ENCODE results near the gene STX2. TPM values are rescaled to one million over a fixed set of nuclear protein-coding genes. Genes with fewer than 3 reads are reported as not detected.
A peak's percentile ranks its signal among the peaks of the same experiment; 100 is the strongest.
"Not testable (repeated sequence)": the region's sequence is repeated elsewhere in the genome, so short reads cannot be mapped to it uniquely, and the experiment has no call there.

The STX2 gene
- total RNA-seq, 1 donor = 5.9 TPM

DNA sequence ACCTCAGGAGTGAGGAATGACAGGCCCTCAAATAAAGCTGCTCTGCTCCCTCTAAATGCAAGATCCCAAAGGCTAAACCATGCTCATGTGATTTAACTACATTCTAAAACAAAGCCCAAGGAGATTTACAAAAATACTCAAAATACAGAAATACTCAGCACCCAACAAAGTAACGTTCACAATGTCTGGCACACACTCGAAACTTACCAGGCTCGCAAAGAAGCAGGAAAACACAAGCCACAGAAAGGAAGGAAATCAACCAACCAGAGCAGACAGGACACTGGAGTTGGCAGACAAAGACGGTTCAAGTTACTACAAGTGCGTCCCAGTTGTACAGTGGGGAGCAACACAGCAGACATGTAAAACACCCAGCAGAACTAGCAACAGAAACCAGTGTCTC, 33.4 kb downstream of the STX2 start:
- DNase-seq (ENCODE audit: low read depth in 2 of 3, low spot score in 2 of 3) = no peak

- DNase-seq (ENCODE audit: low read depth in 2 of 3, low spot score in 2 of 3) = no peak
Observed at GRCh38 chr12:130804216-130804615, 34.8 kb downstream of the STX2 start.

- no peak for DNase-seq (ENCODE audit: low read depth in 2 of 3, low spot score in 2 of 3)
Observed at GRCh38 chr12:130803702-130804101, 35.3 kb downstream of the STX2 start.

DNA sequence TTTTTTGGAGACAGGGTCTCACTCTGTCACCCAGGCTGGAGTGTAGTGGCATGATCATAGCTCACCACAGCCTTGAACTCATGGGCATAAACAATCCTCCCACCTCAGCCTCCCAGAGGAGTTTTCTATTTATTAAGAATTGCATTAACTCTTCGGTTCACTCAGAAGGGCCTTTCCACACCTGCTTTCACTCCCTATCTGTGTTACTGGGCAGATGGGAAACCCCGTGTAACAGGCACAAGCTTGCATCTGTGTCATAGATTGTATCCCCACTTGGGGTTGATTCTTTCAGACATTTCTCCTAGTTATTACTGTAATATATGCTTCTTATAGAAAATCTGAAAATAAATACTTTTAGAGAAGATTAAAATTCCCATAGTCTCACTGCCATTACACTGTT, 38.7 kb downstream of the STX2 start:
- no peak for DNase-seq (ENCODE audit: low read depth in 2 of 3, low spot score in 2 of 3)

GRCh38 chr12:130799051-130799450, 40.0 kb downstream of the STX2 start:
- no peak for DNase-seq (ENCODE audit: low read depth in 2 of 3, low spot score in 2 of 3)

DNA sequence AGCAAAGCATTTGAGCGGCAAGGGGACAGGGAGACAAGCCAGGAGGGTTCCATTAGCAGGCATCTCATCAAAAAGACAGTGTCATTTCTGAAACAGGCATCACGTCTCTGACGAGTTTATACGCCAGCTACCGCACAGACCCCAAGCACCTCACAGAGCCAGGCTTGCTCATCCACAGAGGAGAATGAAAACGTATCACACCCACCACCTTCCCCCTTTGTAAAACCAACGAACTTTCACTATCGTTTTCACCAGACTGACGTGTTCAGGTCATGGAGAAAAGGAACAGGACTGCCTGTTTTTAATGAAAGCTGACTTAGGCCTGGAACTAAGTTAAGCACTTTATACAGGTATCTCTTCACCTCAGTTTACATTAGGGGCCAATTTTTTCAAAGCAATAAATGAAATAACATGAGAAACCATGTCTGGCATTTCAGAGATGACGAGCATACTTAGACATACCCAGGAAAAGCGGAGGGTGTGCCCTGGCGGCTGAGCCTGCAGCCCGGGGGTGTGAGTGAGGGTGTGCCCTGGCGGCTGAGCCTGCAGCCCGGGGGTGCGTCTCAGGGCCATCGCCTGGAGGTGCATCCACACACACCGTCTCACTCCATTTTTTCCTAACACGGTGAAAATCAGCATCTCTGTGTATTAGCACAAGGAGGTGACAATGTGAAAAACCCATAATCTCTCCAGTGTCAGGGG, 41.9 kb downstream of the STX2 start:
- peak in 1 of 3 donors; percentile 28 for DNase-seq (ENCODE audit: low read depth in 2 of 3, low spot score in 2 of 3)

DNA sequence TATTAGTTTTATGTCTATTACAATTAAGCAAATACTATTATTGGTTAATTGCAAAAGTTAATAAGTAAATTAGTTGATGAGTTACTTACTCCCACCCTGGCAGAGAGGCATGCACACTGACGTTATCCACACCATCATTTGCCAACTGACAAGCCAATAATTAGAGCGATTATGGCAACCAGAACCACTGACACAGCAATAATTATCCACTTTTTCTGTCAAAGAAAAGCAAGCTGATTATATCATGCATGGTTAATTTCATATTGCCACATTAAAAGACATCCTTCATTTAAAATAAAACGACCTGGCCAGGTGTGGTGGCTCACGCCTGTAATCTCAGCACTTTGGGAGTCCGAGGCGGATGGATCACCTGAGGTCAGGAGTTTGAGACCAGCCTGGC, 43.1 kb downstream of the STX2 start:
- DNase-seq (ENCODE audit: low read depth in 2 of 3, low spot score in 2 of 3) = no peak

DNA sequence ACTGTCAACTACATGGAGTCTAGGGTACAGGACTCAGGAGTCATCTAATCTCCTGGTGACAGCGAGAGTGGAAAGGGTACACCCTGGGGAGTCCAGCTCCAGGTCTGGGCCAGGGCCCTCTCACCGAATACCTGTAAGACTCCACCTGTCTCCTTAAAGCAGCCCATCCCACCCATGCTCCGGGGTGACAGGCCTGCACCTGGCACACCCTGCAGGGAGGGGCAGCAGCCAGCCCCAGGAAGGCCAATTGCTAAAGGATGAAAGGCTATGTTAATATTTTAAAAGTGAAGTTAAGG, 45.5 kb downstream of the STX2 start:
- DNase-seq (ENCODE audit: low read depth in 2 of 3, low spot score in 2 of 3) = no peak

GRCh38 chr12:130792821-130793553, 46.1 kb downstream of the STX2 start:
- no peak for DNase-seq (ENCODE audit: low read depth in 2 of 3, low spot score in 2 of 3)

GRCh38 chr12:130791629-130792028, 47.4 kb downstream of the STX2 start:
- no peak for DNase-seq (ENCODE audit: low read depth in 2 of 3, low spot score in 2 of 3)

DNA sequence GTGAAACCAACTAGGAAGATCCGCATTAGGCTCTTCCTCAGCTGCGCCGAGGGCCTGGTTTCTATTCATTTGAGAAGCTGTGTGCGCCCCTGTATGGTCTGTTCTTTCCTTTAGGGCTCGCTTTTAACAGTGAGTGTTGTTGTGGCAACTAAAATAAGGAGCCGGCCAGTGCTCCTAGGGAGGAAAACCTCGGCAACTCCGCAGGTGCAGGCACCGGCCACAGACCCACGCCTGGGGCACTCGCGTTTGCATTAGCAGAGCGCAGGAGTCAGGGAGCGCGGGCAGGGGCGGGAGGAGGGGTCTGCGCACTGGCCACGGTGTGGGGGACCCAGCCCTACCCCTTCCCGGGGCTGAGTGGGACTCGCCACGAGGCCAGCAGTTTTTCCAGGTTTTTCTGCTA, 50.5 kb downstream of the STX2 start:
- no peak for DNase-seq (ENCODE audit: low read depth in 2 of 3, low spot score in 2 of 3)

DNA sequence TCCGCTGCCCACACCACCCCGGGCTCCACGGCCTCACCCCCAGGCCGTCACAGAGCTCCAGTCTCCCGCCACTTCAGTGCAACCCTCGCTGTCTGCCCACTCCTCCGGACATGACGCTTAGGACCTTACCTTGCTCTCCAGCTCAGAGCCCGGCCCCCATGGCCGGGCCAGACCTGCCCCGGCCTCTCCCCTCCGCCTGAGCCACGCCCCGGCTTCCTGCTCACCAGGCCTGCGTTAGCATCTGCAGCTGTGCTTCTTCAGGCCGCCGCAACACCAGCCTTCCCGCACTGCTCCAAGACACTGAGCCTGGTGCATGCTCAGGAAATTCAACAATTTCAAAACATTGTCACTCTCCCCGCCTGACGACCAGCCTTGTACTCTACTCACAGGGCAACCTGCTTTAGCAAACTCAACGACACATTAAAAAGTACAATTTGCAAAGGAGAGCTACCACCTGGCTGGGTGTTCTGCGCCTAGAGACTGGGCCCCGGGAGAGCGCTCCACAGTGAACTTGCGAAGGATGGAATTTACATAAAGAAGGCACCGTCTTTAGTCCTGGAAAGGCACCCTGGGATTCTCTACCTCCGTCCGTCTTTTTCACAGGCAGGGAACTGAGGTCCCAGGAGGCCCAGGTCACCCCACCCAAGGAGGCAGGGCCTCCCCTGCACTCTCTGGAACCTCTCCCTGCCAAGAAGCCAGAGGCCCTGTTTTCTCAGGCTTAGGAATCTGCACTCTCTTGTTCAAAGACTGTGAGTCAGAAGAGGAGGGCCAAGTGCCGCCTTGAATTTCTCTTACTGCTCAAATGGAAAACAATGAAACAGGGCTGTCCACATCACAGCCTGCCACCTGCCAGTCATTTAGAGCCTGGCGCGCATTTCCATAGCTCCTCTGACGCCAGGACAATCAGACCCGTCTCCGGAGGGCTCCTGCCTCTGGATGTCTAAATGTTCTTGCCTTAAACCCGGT, 51.3 kb downstream of the STX2 start:
- no peak for DNase-seq (ENCODE audit: low read depth in 2 of 3, low spot score in 2 of 3)

DNA sequence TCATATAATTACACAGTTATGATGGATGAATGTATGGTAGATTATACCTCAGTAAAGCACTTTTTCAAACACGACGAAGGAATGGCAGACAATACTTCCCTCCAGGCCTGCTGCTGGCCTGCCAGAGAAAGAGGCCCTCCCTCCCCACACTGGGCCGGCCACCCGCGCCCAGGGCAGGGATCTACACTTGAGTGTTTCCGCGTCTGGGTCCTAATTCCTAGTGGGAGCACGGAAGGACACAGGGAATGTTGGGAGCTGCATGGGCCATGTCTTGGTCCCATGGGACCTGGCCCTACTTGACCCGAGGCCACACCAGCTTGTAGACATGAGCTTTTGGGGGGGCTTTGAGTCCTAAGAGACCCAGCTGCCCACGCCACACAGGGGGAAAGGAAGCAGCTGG, 52.0 kb downstream of the STX2 start:
- no peak for DNase-seq (ENCODE audit: low read depth in 2 of 3, low spot score in 2 of 3)

GRCh38 chr12:130783110-130783715, 55.8 kb downstream of the STX2 start:
- no peak for DNase-seq (ENCODE audit: low read depth in 2 of 3, low spot score in 2 of 3)

DNA sequence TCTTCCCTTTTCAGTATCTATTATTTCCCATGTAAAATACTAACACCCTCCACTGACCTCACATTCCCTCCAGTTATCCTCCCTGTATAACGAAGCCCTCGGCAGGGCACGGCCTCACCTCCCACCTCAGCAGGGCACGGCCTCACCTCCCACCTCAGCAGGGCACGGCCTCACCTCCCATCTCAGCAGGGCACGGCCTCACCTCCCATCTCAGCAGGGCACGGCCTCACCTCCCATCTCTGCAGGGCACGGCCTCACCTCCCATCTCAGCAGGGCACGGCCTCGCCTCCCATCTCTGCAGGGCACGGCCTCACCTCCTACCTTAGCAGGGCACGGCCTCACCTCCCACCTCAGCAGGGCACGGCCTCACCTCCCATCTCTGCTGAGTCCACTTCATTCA, 56.8 kb downstream of the STX2 start:
- DNase-seq (ENCODE audit: low read depth in 2 of 3, low spot score in 2 of 3) = not testable (repeated sequence)

- DNase-seq (ENCODE audit: low read depth in 2 of 3, low spot score in 2 of 3) = no peak
Observed at GRCh38 chr12:130780880-130781575, 58.0 kb downstream of the STX2 start.

DNA sequence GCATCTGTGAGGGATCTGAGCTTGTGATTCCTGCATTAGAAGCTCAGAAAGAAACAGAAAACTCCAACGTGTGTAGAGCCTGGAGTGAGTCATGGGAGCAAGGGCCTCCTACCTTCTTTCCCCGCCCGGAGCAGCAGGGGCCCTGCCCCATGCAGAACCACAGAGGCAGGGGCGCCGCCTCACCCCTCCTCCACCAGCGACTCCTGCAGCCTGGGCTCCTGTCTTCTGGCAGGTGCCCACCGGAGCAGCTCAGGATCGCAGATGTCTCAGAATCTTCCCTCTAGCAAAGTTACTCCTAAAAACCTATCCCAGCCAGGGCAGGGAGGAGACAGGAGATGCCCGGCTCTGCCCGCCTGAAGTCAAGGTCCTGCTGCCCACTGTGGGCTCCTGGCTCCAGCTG, 58.7 kb downstream of the STX2 start:
- DNase-seq (ENCODE audit: low read depth in 2 of 3, low spot score in 2 of 3) = no peak

- DNase-seq (ENCODE audit: low read depth in 2 of 3, low spot score in 2 of 3) = no peak
Observed at GRCh38 chr12:130778776-130779175, 60.3 kb downstream of the STX2 start.

GRCh38 chr12:130776857-130777339, 62.2 kb downstream of the STX2 start:
- DNase-seq (ENCODE audit: low read depth in 2 of 3, low spot score in 2 of 3) = no peak

All from hematopoietic multipotent progenitor cell (in vitro differentiated cells).